GM23338 (cell line): Measurements from ENCODE around the gene XRCC5.

Experiments used
- CREB1 ChIP-seq: fragments of 250-450 bp; sonication (Bioruptor Pico); IDR thresholded peaks from 2 replicates; pipeline ENCODE4 v1.5.0; 2020; ENCODE audit warnings: low read depth, mild to moderate bottlenecking, moderate library complexity
- EZH2 ChIP-seq: fragments of 200-600 bp; sonication (generic); IDR thresholded peaks from one replicate; pipeline ENCODE4 v1.8.0; 2017; ENCODE audit warnings: antibody characterized with exemption, mild to moderate bottlenecking, low read depth; ENCODE audit not compliant: unreplicated experiment
- EZH2phosphoT487 ChIP-seq: fragments of 200-600 bp; sonication (generic); IDR thresholded peaks from one replicate; pipeline ENCODE4 v1.8.1; 2018; ENCODE audit warnings: antibody characterized with exemption; ENCODE audit not compliant: unreplicated experiment
- POLR2AphosphoS5 ChIP-seq: IDR thresholded peaks from 2 replicates; pipeline ENCODE4 v1.6.1; 2016; ENCODE audit warnings: antibody characterized with exemption, low read depth
- STAT1 ChIP-seq: IDR thresholded peaks from one replicate; pipeline ENCODE4 v1.6.1; 2016; ENCODE audit warnings: antibody characterized with exemption; ENCODE audit not compliant: unreplicated experiment
- ZNF114 ChIP-seq: fragments of 250-450 bp; sonication (Bioruptor Pico); IDR thresholded peaks from 2 replicates; pipeline ENCODE4 v1.5.0; 2020; ENCODE audit warnings: mild to moderate bottlenecking, moderate library complexity
- ZNF331 ChIP-seq: fragments of 250-450 bp; sonication (Bioruptor Pico); IDR thresholded peaks from 2 replicates; pipeline ENCODE4 v1.5.0; 2020; ENCODE audit warnings: low read depth, mild to moderate bottlenecking, moderate library complexity
- TF ChIP-seq, protein P1 (sequence below), 2 experiments: fragments of 200-600 bp in 1 of 2; sonication (generic) in 1 of 2; conservative IDR thresholded peaks; 2 replicates each; pipeline versions ENCODE4 v1.5.1 to v1.6.1; 2016 to 2017; ENCODE audit warnings: antibody characterized with exemption in 2 of 2, low read depth in 2 of 2, mild to moderate bottlenecking in 2 of 2, moderate library complexity in 1 of 2
- TF ChIP-seq, protein P2 (sequence below): fragments of 250-450 bp; sonication (Bioruptor Pico); IDR thresholded peaks from 2 replicates; pipeline ENCODE4 v1.5.0; 2020; ENCODE audit warnings: mild to moderate bottlenecking, moderate library complexity
- TF ChIP-seq, protein P3 (sequence below): IDR thresholded peaks from one replicate; pipeline ENCODE4 v1.6.1; 2018; ENCODE audit warnings: antibody characterized with exemption; ENCODE audit not compliant: unreplicated experiment

DNA sequence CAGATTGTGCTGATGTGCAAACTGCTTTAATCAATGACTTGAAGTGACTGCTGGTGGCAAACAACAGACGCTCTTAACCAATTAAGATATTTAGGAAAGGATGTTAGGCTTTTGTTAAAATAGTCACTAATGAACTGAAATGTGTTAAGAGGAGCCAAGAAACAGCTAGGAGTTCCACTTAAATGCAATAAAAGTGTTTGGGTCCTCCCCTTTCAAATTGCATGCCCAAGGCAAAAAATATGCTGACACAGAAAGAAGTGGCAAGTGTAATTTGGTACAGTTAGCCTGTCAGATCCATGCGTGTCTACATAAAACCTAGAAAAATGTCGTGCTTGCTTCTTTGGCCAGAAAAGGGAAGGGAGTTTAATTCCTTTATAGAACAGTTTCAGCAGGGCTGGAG, 61.9 kb downstream of the XRCC5 start:
- TF ChIP-seq, protein P1, sequence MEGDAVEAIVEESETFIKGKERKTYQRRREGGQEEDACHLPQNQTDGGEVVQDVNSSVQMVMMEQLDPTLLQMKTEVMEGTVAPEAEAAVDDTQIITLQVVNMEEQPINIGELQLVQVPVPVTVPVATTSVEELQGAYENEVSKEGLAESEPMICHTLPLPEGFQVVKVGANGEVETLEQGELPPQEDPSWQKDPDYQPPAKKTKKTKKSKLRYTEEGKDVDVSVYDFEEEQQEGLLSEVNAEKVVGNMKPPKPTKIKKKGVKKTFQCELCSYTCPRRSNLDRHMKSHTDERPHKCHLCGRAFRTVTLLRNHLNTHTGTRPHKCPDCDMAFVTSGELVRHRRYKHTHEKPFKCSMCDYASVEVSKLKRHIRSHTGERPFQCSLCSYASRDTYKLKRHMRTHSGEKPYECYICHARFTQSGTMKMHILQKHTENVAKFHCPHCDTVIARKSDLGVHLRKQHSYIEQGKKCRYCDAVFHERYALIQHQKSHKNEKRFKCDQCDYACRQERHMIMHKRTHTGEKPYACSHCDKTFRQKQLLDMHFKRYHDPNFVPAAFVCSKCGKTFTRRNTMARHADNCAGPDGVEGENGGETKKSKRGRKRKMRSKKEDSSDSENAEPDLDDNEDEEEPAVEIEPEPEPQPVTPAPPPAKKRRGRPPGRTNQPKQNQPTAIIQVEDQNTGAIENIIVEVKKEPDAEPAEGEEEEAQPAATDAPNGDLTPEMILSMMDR (conservative IDR thresholded peaks at IDR 0.05; ENCODE audit: low read depth in 2 of 2), result no peak
- no peak for TF ChIP-seq ZNF114 (CRISPR knock-in tag)
- no peak for TF ChIP-seq POLR2AphosphoS5
- TF ChIP-seq, protein P2, sequence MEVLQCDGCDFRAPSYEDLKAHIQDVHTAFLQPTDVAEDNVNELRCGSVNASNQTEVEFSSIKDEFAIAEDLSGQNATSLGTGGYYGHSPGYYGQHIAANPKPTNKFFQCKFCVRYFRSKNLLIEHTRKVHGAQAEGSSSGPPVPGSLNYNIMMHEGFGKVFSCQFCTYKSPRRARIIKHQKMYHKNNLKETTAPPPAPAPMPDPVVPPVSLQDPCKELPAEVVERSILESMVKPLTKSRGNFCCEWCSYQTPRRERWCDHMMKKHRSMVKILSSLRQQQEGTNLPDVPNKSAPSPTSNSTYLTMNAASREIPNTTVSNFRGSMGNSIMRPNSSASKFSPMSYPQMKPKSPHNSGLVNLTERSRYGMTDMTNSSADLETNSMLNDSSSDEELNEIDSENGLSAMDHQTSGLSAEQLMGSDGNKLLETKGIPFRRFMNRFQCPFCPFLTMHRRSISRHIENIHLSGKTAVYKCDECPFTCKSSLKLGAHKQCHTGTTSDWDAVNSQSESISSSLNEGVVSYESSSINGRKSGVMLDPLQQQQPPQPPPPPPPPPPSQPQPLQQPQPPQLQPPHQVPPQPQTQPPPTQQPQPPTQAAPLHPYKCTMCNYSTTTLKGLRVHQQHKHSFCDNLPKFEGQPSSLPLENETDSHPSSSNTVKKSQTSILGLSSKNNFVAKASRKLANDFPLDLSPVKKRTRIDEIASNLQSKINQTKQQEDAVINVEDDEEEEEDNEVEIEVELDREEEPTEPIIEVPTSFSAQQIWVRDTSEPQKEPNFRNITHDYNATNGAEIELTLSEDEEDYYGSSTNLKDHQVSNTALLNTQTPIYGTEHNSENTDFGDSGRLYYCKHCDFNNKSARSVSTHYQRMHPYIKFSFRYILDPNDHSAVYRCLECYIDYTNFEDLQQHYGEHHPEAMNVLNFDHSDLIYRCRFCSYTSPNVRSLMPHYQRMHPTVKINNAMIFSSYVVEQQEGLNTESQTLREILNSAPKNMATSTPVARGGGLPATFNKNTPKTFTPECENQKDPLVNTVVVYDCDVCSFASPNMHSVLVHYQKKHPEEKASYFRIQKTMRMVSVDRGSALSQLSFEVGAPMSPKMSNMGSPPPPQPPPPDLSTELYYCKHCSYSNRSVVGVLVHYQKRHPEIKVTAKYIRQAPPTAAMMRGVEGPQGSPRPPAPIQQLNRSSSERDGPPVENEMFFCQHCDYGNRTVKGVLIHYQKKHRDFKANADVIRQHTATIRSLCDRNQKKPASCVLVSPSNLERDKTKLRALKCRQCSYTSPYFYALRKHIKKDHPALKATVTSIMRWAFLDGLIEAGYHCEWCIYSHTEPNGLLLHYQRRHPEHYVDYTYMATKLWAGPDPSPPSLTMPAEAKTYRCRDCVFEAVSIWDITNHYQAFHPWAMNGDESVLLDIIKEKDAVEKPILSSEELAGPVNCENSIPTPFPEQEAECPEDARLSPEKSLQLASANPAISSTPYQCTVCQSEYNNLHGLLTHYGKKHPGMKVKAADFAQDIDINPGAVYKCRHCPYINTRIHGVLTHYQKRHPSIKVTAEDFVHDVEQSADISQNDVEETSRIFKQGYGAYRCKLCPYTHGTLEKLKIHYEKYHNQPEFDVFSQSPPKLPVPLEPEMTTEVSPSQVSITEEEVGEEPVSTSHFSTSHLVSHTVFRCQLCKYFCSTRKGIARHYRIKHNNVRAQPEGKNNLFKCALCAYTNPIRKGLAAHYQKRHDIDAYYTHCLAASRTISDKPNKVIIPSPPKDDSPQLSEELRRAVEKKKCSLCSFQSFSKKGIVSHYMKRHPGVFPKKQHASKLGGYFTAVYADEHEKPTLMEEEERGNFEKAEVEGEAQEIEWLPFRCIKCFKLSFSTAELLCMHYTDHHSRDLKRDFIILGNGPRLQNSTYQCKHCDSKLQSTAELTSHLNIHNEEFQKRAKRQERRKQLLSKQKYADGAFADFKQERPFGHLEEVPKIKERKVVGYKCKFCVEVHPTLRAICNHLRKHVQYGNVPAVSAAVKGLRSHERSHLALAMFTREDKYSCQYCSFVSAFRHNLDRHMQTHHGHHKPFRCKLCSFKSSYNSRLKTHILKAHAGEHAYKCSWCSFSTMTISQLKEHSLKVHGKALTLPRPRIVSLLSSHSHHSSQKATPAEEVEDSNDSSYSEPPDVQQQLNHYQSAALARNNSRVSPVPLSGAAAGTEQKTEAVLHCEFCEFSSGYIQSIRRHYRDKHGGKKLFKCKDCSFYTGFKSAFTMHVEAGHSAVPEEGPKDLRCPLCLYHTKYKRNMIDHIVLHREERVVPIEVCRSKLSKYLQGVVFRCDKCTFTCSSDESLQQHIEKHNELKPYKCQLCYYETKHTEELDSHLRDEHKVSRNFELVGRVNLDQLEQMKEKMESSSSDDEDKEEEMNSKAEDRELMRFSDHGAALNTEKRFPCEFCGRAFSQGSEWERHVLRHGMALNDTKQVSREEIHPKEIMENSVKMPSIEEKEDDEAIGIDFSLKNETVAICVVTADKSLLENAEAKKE (CRISPR knock-in tag), result no peak
- TF ChIP-seq EZH2, result no peak
- no peak for TF ChIP-seq ZNF331 (CRISPR knock-in tag)
- no peak for TF ChIP-seq CREB1 (CRISPR knock-in tag)
- TF ChIP-seq STAT1, result no peak
- TF ChIP-seq, protein P3, sequence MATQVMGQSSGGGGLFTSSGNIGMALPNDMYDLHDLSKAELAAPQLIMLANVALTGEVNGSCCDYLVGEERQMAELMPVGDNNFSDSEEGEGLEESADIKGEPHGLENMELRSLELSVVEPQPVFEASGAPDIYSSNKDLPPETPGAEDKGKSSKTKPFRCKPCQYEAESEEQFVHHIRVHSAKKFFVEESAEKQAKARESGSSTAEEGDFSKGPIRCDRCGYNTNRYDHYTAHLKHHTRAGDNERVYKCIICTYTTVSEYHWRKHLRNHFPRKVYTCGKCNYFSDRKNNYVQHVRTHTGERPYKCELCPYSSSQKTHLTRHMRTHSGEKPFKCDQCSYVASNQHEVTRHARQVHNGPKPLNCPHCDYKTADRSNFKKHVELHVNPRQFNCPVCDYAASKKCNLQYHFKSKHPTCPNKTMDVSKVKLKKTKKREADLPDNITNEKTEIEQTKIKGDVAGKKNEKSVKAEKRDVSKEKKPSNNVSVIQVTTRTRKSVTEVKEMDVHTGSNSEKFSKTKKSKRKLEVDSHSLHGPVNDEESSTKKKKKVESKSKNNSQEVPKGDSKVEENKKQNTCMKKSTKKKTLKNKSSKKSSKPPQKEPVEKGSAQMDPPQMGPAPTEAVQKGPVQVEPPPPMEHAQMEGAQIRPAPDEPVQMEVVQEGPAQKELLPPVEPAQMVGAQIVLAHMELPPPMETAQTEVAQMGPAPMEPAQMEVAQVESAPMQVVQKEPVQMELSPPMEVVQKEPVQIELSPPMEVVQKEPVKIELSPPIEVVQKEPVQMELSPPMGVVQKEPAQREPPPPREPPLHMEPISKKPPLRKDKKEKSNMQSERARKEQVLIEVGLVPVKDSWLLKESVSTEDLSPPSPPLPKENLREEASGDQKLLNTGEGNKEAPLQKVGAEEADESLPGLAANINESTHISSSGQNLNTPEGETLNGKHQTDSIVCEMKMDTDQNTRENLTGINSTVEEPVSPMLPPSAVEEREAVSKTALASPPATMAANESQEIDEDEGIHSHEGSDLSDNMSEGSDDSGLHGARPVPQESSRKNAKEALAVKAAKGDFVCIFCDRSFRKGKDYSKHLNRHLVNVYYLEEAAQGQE, result no peak
- TF ChIP-seq EZH2phosphoT487, result no peak
